SW 1271 (cell line): ENCODE measurements around the gene GOLGA1.
A peak's percentile ranks its signal among the peaks of the same experiment; 100 is the strongest.

Experiments used
- DNase-seq, 2 experiments: peaks; one replicate each; lab custom pipeline; 2025; lab: John Stamatoyannopoulos, UW

The GOLGA1 gene

GRCh38 chr9:124884376-124884775, 56.5 kb downstream of the GOLGA1 start:
- DNase-seq = no peak

- DNase-seq = no peak
Measured at GRCh38 chr9:124882231-124882630, 58.7 kb downstream of the GOLGA1 start.

GRCh38 chr9:124881138-124881743, 59.6 kb downstream of the GOLGA1 start:
- DNase-seq = no peak

GRCh38 chr9:124880501-124880900, 60.4 kb downstream of the GOLGA1 start:
- DNase-seq = no peak

- DNase-seq = no peak
Measured at GRCh38 chr9:124879226-124879625, 61.7 kb downstream of the GOLGA1 start.

GRCh38 chr9:124878518-124878917, 62.4 kb downstream of the GOLGA1 start:
- DNase-seq = no peak

- no peak for DNase-seq
Measured at GRCh38 chr9:124878021-124878420, 62.9 kb downstream of the GOLGA1 start.

GRCh38 chr9:124877021-124877782, 63.7 kb downstream of the GOLGA1 start:
- DNase-seq = no peak

GRCh38 chr9:124875501-124875900, 65.4 kb downstream of the GOLGA1 start:
- DNase-seq = no peak

GRCh38 chr9:124873664-124874063, 67.2 kb downstream of the GOLGA1 start:
- no peak for DNase-seq

GRCh38 chr9:124871156-124871561, 69.7 kb downstream of the GOLGA1 start:
- no peak for DNase-seq

- no peak for DNase-seq
Measured at GRCh38 chr9:124870723-124871122, 70.2 kb downstream of the GOLGA1 start.

- DNase-seq = peak in 1 of 2 experiments; percentile 33
Measured at GRCh38 chr9:124869986-124870560, 70.8 kb downstream of the GOLGA1 start.

- no peak for DNase-seq
Measured at GRCh38 chr9:124869466-124869985, 71.4 kb downstream of the GOLGA1 start.

- peak; percentile 67 to 83 for DNase-seq
Measured at GRCh38 chr9:124868511-124869465, 72.1 kb downstream of the GOLGA1 start.

GRCh38 chr9:124863371-124863871, 77.5 kb downstream of the GOLGA1 start:
- no peak for DNase-seq

- DNase-seq = peak; percentile 84 to 96
Measured at GRCh38 chr9:124861342-124862229, 79.3 kb downstream of the GOLGA1 start, which contains the start of the genes ARPC5L and RPL35. ARPC5L (plus strand) TSS chr9:124862130; CDS start chr9:124869291, 7,161 bp downstream. RPL35 (minus strand) TSS chr9:124861957; CDS start chr9:124861912, 45 bp downstream.

- DNase-seq = no peak
Measured at GRCh38 chr9:124860582-124861341, 80.1 kb downstream of the GOLGA1 start.

- DNase-seq = no peak
Measured at GRCh38 chr9:124859803-124860581, 80.9 kb downstream of the GOLGA1 start.
